Measurements from ENCODE around the gene IMMP1L.
A peak's percentile ranks its signal among the peaks of the same experiment; 100 is the strongest.

Gene IMMP1L

GRCh38 chr11:31492320-31492913 lies 17.0 kb downstream of the IMMP1L start:
- no peaks in the 10 kb centered on the region for H3K9me3 Mint-ChIP-seq
- peak overlapping the region; percentile 33 for H3K4me3 Mint-ChIP-seq
- no peaks in the 10 kb centered on the region for H3K27me3 Mint-ChIP-seq
- peak overlapping the region; percentile 17 for H3K27ac Mint-ChIP-seq
- peaks cover 35% of the 10 kb centered on the region for H3K36me3 Mint-ChIP-seq
- H3K4me1 Mint-ChIP-seq = peaks cover 58% of the 10 kb centered on the region

- H3K4me1 Mint-ChIP-seq = peaks cover 56% of the 10 kb centered on the region
- H3K27me3 Mint-ChIP-seq = no peaks in the 10 kb centered on the region
- H3K9me3 Mint-ChIP-seq = no peaks in the 10 kb centered on the region
- peaks cover 22% of the 10 kb centered on the region for H3K36me3 Mint-ChIP-seq
- H3K4me3 Mint-ChIP-seq = no peak overlapping the region
- no peak overlapping the region for H3K27ac Mint-ChIP-seq
These were observed 21.6 kb downstream of the IMMP1L start for GRCh38 chr11:31487848-31488247.

GRCh38 chr11:31484497-31484896 lies 24.9 kb downstream of the IMMP1L start:
- H3K27me3 Mint-ChIP-seq = no peaks in the 10 kb centered on the region
- H3K9me3 Mint-ChIP-seq = no peaks in the 10 kb centered on the region
- H3K27ac Mint-ChIP-seq = no peak overlapping the region
- peaks cover 44% of the 10 kb centered on the region for H3K4me1 Mint-ChIP-seq
- no peak overlapping the region for H3K4me3 Mint-ChIP-seq
- peaks cover 8% of the 10 kb centered on the region for H3K36me3 Mint-ChIP-seq

- H3K27me3 Mint-ChIP-seq = no peaks in the 10 kb centered on the region
- no peak overlapping the region for H3K4me3 Mint-ChIP-seq
- H3K36me3 Mint-ChIP-seq = peaks cover 1% of the 10 kb centered on the region
- H3K27ac Mint-ChIP-seq = no peak overlapping the region
- peaks cover 26% of the 10 kb centered on the region for H3K4me1 Mint-ChIP-seq
- no peaks in the 10 kb centered on the region for H3K9me3 Mint-ChIP-seq
These were observed 28.5 kb downstream of the IMMP1L start for GRCh38 chr11:31480930-31481329.

GRCh38 chr11:31479066-31479465 lies 30.4 kb downstream of the IMMP1L start:
- Mint-ChIP-seq H3K27ac (no peak overlapping the region), H3K36me3 (peaks cover 4% of the 10 kb centered on the region), H3K9me3 (no peaks in the 10 kb centered on the region), H3K4me3 (no peak overlapping the region), H3K27me3 (no peaks in the 10 kb centered on the region), H3K4me1 (peaks cover 12% of the 10 kb centered on the region)

- Mint-ChIP-seq H3K27ac (no peak overlapping the region), H3K4me3 (no peak overlapping the region), H3K36me3 (peaks cover 8% of the 10 kb centered on the region), H3K4me1 (peaks cover 12% of the 10 kb centered on the region), H3K9me3 (no peaks in the 10 kb centered on the region), H3K27me3 (no peaks in the 10 kb centered on the region)
These were observed 31.2 kb downstream of the IMMP1L start for GRCh38 chr11:31478223-31478590.

- Mint-ChIP-seq H3K4me1 (peaks cover 12% of the 10 kb centered on the region), H3K27ac (no peak overlapping the region), H3K9me3 (no peaks in the 10 kb centered on the region), H3K36me3 (peaks cover 8% of the 10 kb centered on the region), H3K4me3 (no peak overlapping the region), H3K27me3 (no peaks in the 10 kb centered on the region)
These were observed 31.7 kb downstream of the IMMP1L start for GRCh38 chr11:31477528-31478222.

GRCh38 chr11:31474083-31474482 lies 35.3 kb downstream of the IMMP1L start:
- H3K4me1 Mint-ChIP-seq = no peaks in the 10 kb centered on the region
- peaks cover 19% of the 10 kb centered on the region for H3K36me3 Mint-ChIP-seq
- peaks cover 4% of the 10 kb centered on the region for H3K9me3 Mint-ChIP-seq
- no peak overlapping the region for H3K4me3 Mint-ChIP-seq
- no peaks in the 10 kb centered on the region for H3K27me3 Mint-ChIP-seq
- H3K27ac Mint-ChIP-seq = no peak overlapping the region

GRCh38 chr11:31464436-31464835 lies 45.0 kb downstream of the IMMP1L start:
- Mint-ChIP-seq H3K9me3 (no peaks in the 10 kb centered on the region), H3K27me3 (no peaks in the 10 kb centered on the region), H3K4me3 (no peak overlapping the region), H3K27ac (no peak overlapping the region), H3K4me1 (peaks cover 14% of the 10 kb centered on the region), H3K36me3 (peaks cover 28% of the 10 kb centered on the region)

- H3K4me1 Mint-ChIP-seq = peaks cover 3% of the 10 kb centered on the region
- no peak overlapping the region for H3K4me3 Mint-ChIP-seq
- H3K27ac Mint-ChIP-seq = no peak overlapping the region
- H3K27me3 Mint-ChIP-seq = no peaks in the 10 kb centered on the region
- peaks cover 9% of the 10 kb centered on the region for H3K9me3 Mint-ChIP-seq
- peaks cover 24% of the 10 kb centered on the region for H3K36me3 Mint-ChIP-seq
These were observed 54.2 kb downstream of the IMMP1L start for GRCh38 chr11:31455177-31455576.

GRCh38 chr11:31450841-31451240 lies 58.6 kb downstream of the IMMP1L start:
- Mint-ChIP-seq H3K9me3 (peaks cover 9% of the 10 kb centered on the region), H3K36me3 (peaks cover 35% of the 10 kb centered on the region), H3K27me3 (no peaks in the 10 kb centered on the region), H3K27ac (no peak overlapping the region), H3K4me3 (no peak overlapping the region), H3K4me1 (peaks cover 3% of the 10 kb centered on the region)

GRCh38 chr11:31449040-31449439 lies 60.4 kb downstream of the IMMP1L start:
- no peak overlapping the region for H3K27ac Mint-ChIP-seq
- no peak overlapping the region for H3K4me3 Mint-ChIP-seq
- no peaks in the 10 kb centered on the region for H3K27me3 Mint-ChIP-seq
- H3K36me3 Mint-ChIP-seq = peaks cover 30% of the 10 kb centered on the region
- H3K4me1 Mint-ChIP-seq = peaks cover 4% of the 10 kb centered on the region
- H3K9me3 Mint-ChIP-seq = peaks cover 9% of the 10 kb centered on the region

- peaks cover 16% of the 10 kb centered on the region for H3K36me3 Mint-ChIP-seq
- no peak overlapping the region for H3K27ac Mint-ChIP-seq
- H3K4me3 Mint-ChIP-seq = no peak overlapping the region
- H3K4me1 Mint-ChIP-seq = peaks cover 3% of the 10 kb centered on the region
- H3K9me3 Mint-ChIP-seq = no peaks in the 10 kb centered on the region
- H3K27me3 Mint-ChIP-seq = no peaks in the 10 kb centered on the region
These were observed 63.8 kb downstream of the IMMP1L start for GRCh38 chr11:31445621-31446020.

- peaks cover 8% of the 10 kb centered on the region for H3K4me1 Mint-ChIP-seq
These were observed 65.6 kb downstream of the IMMP1L start for GRCh38 chr11:31443802-31444201.

GRCh38 chr11:31442086-31442485 lies 67.3 kb downstream of the IMMP1L start:
- Mint-ChIP-seq H3K36me3 (peaks cover 12% of the 10 kb centered on the region), H3K27ac (no peak overlapping the region), H3K9me3 (peaks cover 11% of the 10 kb centered on the region), H3K27me3 (no peaks in the 10 kb centered on the region), H3K4me3 (no peak overlapping the region), H3K4me1 (peaks cover 22% of the 10 kb centered on the region)

More at GRCh38 chr11:31443802-31444201, 65.6 kb downstream of the IMMP1L start:
- peaks cover 7% of the 10 kb centered on the region for H3K9me3 Mint-ChIP-seq
- no peaks in the 10 kb centered on the region for H3K27me3 Mint-ChIP-seq
- no peak overlapping the region for H3K4me3 Mint-ChIP-seq
- H3K36me3 Mint-ChIP-seq = peaks cover 21% of the 10 kb centered on the region
- H3K27ac Mint-ChIP-seq = no peak overlapping the region

GRCh38 chr11:31441296-31441695 lies 68.1 kb downstream of the IMMP1L start:
- Mint-ChIP-seq H3K27ac (no peak overlapping the region), H3K4me3 (no peak overlapping the region), H3K27me3 (no peaks in the 10 kb centered on the region), H3K9me3 (peaks cover 11% of the 10 kb centered on the region), H3K4me1 (peaks cover 22% of the 10 kb centered on the region), H3K36me3 (peaks cover 8% of the 10 kb centered on the region)
